Activated gamma-delta T cell treated with Interleukin-2 at 50 U/mL for 16 hours (primary cell): ENCODE measurements around the gene CCDC74B.
A peak's percentile ranks its signal among the peaks of the same experiment; 100 is the strongest.
"Not testable (repeated sequence)": the region's sequence is repeated elsewhere in the genome, so short reads cannot be mapped to it uniquely, and the experiment has no call there.

Source experiments
- DNase-seq: peaks from one replicate; pipeline ENCODE4 v3.0.0-alpha.2; 2020

The CCDC74B gene

GRCh38 chr2:130145006-130145414 lies at the start of gene CCDC74B:
TSS of gene CCDC74B (minus strand) at chr2:130145112. CDS start at chr2:130144996, 116 bp downstream.
- DNase-seq: peak; percentile 46

GRCh38 chr2:130193824-130194223 lies 48.9 kb upstream of the CCDC74B start:
- DNase-seq: not testable (repeated sequence)

- not testable (repeated sequence) for DNase-seq
These were observed 47.5 kb upstream of the CCDC74B start for GRCh38 chr2:130192451-130192850.

- not testable (repeated sequence) for DNase-seq
These were observed 46.4 kb upstream of the CCDC74B start for GRCh38 chr2:130191319-130191718.

- no peak for DNase-seq
These were observed 45.3 kb upstream of the CCDC74B start for GRCh38 chr2:130190237-130190636.

- DNase-seq: not testable (repeated sequence)
These were observed 44.0 kb upstream of the CCDC74B start for GRCh38 chr2:130188958-130189357.

GRCh38 chr2:130187859-130188792 lies 43.2 kb upstream of the CCDC74B start:
- not testable (repeated sequence) for DNase-seq

GRCh38 chr2:130187268-130187667 lies 42.4 kb upstream of the CCDC74B start:
- no peak for DNase-seq

GRCh38 chr2:130186391-130186790 lies 41.5 kb upstream of the CCDC74B start:
- no peak for DNase-seq

- DNase-seq: no peak
These were observed 41.0 kb upstream of the CCDC74B start for GRCh38 chr2:130185896-130186295.

- no peak for DNase-seq
These were observed 40.5 kb upstream of the CCDC74B start for GRCh38 chr2:130185436-130185835.

- no peak for DNase-seq
These were observed 38.8 kb upstream of the CCDC74B start for GRCh38 chr2:130183512-130184373.

GRCh38 chr2:130182826-130183511 lies 38.1 kb upstream of the CCDC74B start:
- not testable (repeated sequence) for DNase-seq

- peak; percentile 90 for DNase-seq
These were observed 37.2 kb upstream of the CCDC74B start, which contains the start of gene MZT2B for GRCh38 chr2:130181880-130182682. TSS of gene MZT2B (plus strand) at chr2:130182262. CDS start at chr2:130182283, 21 bp downstream.

- DNase-seq: peak; percentile 97
These were observed 36.5 kb upstream of the CCDC74B start, which contains the start of gene SMPD4 for GRCh38 chr2:130181325-130181879. TSS of gene SMPD4 (minus strand) at chr2:130181602. CDS start at chr2:130176592, 5,010 bp downstream.

GRCh38 chr2:130180404-130181324 lies 35.8 kb upstream of the CCDC74B start:
- DNase-seq: not testable (repeated sequence)

- not testable (repeated sequence) for DNase-seq
These were observed 30.0 kb upstream of the CCDC74B start for GRCh38 chr2:130174866-130175265.

- no peak for DNase-seq
These were observed 25.0 kb upstream of the CCDC74B start for GRCh38 chr2:130169896-130170295.

- not testable (repeated sequence) for DNase-seq
These were observed 24.3 kb upstream of the CCDC74B start for GRCh38 chr2:130169163-130169562.

GRCh38 chr2:130166611-130167010 lies 21.7 kb upstream of the CCDC74B start:
- not testable (repeated sequence) for DNase-seq
